ENCODE measurements around the gene CXorf58.

CXorf58 gene

GRCh38 chrX:23901805-23902204 lies 6.0 kb upstream of the CXorf58 start:
- peak; percentile 53 for DNase-seq

DNA sequence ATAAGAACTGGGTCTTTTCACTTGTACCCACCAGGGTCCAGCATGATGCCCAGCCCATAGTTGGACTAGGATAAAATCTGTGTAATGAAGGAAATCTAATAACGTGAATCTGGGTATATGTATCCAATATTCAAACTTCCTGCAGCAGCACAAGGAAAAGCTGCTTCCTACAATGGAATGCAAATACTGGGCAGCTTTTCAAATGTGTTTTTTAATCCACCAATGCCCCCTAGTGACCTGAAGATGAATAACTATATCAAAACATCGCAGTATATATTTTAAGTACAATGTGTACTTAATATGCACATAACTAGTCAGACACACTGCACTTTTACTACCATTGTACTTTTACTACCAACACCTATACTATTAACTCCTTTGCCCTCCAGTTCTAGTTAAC lies 5.4 kb upstream of the CXorf58 start:
- DNase-seq = peak; percentile 77

DNA sequence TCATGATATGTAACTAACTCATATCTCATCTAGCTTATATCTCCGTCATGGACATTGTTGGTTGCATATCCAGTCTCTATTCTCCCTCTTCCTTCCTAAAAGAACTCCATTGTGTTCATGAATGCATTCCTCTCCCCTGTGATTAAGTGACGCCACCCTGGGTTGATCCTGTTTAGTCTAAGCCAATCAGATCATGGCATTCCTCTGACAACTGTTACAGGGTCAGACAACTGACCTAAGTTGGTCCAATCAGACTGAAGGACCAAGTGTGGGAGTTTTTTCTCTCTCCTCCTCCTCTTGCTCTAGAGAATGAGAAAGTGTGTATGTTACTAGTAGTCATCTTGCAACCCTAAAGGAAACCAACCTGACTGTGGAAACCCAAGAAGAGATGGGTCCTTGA lies 3.7 kb upstream of the CXorf58 start:
- DNase-seq = no peak

- DNase-seq = no peak
These were observed 702 bp upstream of the CXorf58 start for GRCh38 chrX:23907111-23907497.

GRCh38 chrX:23908219-23909004 lies 606 bp downstream of the CXorf58 start:
- DNase-seq = no peak

- DNase-seq = no peak
These were observed 3.5 kb downstream of the CXorf58 start for GRCh38 chrX:23911126-23911835.

- no peak for DNase-seq
These were observed 11.3 kb downstream of the CXorf58 start for GRCh38 chrX:23919148-23919547.

GRCh38 chrX:23919706-23920320 lies 12.0 kb downstream of the CXorf58 start:
- no peak for DNase-seq

GRCh38 chrX:23926015-23926414 lies 18.2 kb downstream of the CXorf58 start:
- no peak for DNase-seq

GRCh38 chrX:23930894-23931604 lies 23.2 kb downstream of the CXorf58 start:
- no peak for DNase-seq

DNA sequence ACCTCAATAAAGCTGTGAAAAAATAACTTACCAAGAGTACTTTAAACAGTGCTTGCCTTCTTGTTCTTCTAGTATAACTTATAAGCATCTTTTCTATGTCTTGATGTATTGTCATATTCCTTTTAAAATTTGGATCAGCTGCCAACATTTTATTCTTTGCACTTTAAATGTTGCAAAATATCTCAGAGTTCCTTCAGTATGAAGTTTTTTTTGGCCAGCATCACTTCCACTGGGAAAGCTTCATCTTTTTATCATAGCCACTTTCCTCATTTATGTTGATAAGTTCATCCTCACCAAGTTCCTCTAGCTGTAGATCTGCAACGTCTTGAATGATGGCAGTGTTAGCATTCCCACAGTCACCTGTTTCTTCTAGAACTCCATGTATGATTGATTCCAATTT lies 24.2 kb downstream of the CXorf58 start:
- DNase-seq = no peak

DNA sequence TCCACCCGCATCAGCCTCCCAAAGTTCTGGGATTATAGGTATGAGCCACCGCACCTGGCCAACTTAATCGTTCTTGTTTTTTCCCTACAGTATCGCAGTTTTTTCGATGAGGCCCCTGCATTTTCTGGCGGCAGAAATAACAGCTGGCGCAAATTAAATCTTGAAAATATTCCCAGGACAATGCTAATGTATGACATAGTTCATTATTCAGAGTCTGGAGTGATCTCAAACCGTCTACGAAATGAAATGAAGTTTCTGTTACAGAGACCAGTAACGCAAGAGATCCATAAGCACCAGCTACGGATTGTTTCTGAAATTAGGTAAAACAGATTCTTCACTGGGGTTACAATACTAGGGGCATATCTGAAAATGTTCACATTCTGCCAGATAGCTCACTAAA lies 27.3 kb downstream of the CXorf58 start:
- no peak for DNase-seq

GRCh38 chrX:23936180-23936579 lies 28.4 kb downstream of the CXorf58 start:
- peak; percentile 45 for DNase-seq

DNA sequence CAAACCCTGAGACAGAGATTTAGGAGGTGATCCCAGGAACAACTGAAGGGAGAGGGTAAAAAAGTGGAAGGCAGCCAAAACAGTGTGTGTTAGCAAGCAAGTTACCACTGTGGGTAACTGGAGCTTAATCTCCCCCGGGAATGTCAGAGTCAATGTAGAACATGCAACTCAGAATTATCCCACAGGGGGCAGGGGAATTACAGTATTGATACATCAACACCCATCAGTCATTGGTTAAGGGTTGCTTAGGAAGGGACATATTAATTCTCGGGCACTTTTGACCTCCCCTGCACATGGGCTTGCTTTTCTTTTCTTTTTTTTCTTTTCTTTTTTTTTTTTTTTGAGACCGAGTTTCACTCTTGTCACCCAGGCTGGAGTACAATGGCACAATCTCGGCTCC lies 29.3 kb downstream of the CXorf58 start:
- DNase-seq = no peak

DNA sequence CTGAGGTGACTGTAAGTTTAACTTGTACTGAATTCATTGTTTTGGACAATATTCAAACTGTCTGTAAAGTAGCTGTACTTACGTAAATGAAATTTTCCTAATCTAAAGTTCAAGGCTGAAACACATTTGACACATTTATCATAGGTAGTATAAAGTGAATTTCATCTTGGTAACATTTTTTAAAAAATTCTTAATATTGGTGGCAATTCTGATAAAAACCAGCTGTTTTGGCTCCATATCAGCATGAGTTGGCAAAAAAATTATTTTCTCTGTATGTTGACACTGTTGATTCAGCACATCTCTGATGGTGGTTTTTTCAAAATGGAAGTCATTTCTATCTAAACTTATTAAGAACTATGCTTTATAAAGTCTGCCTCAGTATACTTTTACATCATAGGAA lies 30.9 kb downstream of the CXorf58 start:
- DNase-seq = no peak

- no peak for DNase-seq
These were observed 31.4 kb downstream of the CXorf58 start for GRCh38 chrX:23939203-23939602.

DNA sequence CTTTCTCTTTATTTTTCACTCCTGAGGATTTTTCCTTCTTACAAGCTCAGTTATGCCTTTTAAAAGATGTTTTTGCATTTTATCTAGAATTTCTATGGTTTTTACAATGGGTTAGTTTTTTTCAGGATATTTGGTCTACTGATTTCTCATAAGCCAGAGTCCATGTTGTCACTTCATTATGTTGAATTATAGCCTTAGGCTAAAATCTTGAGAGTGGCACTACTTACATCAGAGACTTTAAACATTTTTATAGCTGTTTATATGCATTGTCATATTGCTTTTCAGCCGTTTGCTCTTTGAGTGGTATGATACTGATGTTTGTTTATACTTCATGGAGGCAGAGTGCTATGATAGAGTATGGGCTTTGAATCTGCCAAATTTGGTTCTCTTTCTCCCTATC lies 36.4 kb downstream of the CXorf58 start:
- no peak for DNase-seq

- DNase-seq = no peak
These were observed 37.4 kb downstream of the CXorf58 start for GRCh38 chrX:23945206-23945605.

GRCh38 chrX:23952391-23952790 lies 44.6 kb downstream of the CXorf58 start:
- no peak for DNase-seq

- DNase-seq = peak; percentile 19
These were observed 45.4 kb downstream of the CXorf58 start for GRCh38 chrX:23952984-23953907.

DNA sequence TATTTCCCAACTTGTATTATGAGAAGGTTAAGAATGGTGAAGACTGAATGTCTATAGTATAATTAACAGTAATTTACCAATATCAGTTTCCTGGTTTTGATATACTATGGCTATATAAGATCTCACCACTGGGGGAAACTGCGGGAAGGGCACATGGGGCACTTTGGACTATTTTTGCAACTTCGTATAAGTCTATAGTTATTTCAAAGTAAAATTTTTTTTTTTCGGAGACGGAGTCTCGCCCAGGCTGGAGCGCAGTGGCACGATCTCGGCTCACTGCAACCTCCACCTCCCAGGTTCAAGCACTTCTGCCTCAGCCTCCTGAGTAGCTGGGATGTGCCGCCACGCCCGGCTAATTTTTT lies 46.1 kb downstream of the CXorf58 start:
- DNase-seq = no peak

DNA sequence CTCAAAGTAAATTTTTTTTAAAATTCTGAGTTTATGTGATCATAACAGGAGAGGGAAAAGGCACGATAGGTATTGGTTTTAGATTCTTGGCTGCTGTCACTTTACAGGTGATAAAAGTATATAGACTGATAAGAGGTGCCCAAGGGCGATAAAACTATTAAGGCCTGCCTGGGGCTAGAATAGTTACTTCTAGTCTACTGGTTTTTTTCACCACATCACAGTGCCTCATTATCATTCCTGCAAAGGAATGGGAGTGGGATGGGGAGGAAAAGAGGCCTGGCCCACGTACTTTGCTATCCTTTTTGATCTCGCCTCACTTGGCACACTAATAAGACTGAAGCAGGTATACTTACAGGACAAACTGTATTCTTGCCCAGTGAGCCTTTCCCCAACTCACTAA lies 46.6 kb downstream of the CXorf58 start:
- DNase-seq = no peak
